SK-N-SH (cell line): ENCODE measurements around the gene PPM1L. TPM values are rescaled to one million over a fixed set of nuclear protein-coding genes. Genes with fewer than 3 reads are reported as not detected.

Source experiments
- CTCF ChIA-PET: fragments of 300-600, 350-600 bp; formaldehyde crosslinking; extraction: SDS; loops from one replicate; lab custom pipeline; 2021; lab: Yijun Ruan, JAX
- POLR2A ChIA-PET: fragments of 350-600 bp; sonication (Branson Sonifier 250); formaldehyde crosslinking; extraction: SDS; loops from one replicate; lab custom pipeline; 2020; ENCODE audit warnings: antibody characterized with exemption, inconsistent platforms; lab: Yijun Ruan, JAX
- DNase-seq: peaks from one replicate; pipeline ENCODE4 v3.0.0; 2012
- H2AFZ ChIP-seq: fragments of 200-600 bp; sonication (generic); 2 replicates; pipeline ENCODE4 v1.8.1; 2016; ENCODE audit warnings: antibody characterized with exemption, mild to moderate bottlenecking, low read depth
- H3F3A ChIP-seq: fragments of 200-600 bp; sonication (generic); replicated peaks from 2 replicates; pipeline ENCODE3; 2016; ENCODE audit warnings: antibody characterized with exemption, mild to moderate bottlenecking; ENCODE audit not compliant: insufficient read depth
- H3K27ac ChIP-seq, 2 experiments: fragments of 200-500 bp in 1 of 2; fragments of 200-600 bp in 1 of 2; sonication (Bioruptor generic) in 1 of 2; sonication (generic), shearing (Covaris generic) in 1 of 2; 2 replicates each; pipeline versions ENCODE4 v1.5.1 to v1.6.1; 2014 to 2016; ENCODE audit warnings: low read depth in 2 of 2, inconsistent platforms in 1 of 2, low read length in 1 of 2, mild to moderate bottlenecking in 1 of 2, mixed read lengths in 1 of 2
- H3K27me3 ChIP-seq: fragments of 200-600 bp; sonication (generic), shearing (Covaris generic); 2 replicates; pipeline ENCODE4 v1.6.1; 2016; ENCODE audit warnings: mixed run types; ENCODE audit not compliant: insufficient read depth
- H3K36me3 ChIP-seq, 2 experiments: fragments of 200-500 bp in 1 of 2; fragments of 200-600 bp in 1 of 2; sonication (Bioruptor generic) in 1 of 2; sonication (generic) in 1 of 2; replicated peaks in 1 of 2; 2 replicates each; pipeline versions ENCODE3 to v1.5.1; 2014 to 2016; ENCODE audit warnings: low read length in 1 of 2, mild to moderate bottlenecking in 1 of 2; ENCODE audit not compliant: insufficient read depth in 2 of 2, control insufficient read depth in 1 of 2
- H3K4me1 ChIP-seq, 2 experiments: fragments of 200-500 bp in 1 of 2; fragments of 200-600 bp in 1 of 2; sonication (Bioruptor generic) in 1 of 2; sonication (generic), shearing (Covaris generic) in 1 of 2; 2 replicates each; pipeline versions ENCODE4 v1.5.1 to v1.6.1; 2014 to 2016; ENCODE audit warnings: low read depth in 1 of 2, low read length in 1 of 2, mixed run types in 1 of 2; ENCODE audit not compliant: insufficient read depth in 2 of 2, control insufficient read depth in 1 of 2
- H3K4me2 ChIP-seq: fragments of 200-600 bp; sonication (generic), shearing (Covaris generic); 2 replicates; pipeline ENCODE4 v1.6.1; 2017; ENCODE audit warnings: mixed run types
- H3K4me3 ChIP-seq, 2 experiments: fragments of 200-500 bp in 1 of 2; fragments of 200-600 bp in 1 of 2; sonication (Bioruptor generic) in 1 of 2; sonication (generic), shearing (Covaris generic) in 1 of 2; 2 replicates each; pipeline versions ENCODE4 v1.5.1 to v1.8.1; 2014 to 2016; ENCODE audit warnings: low read depth in 2 of 2, inconsistent platforms in 1 of 2, low read length in 1 of 2, mild to moderate bottlenecking in 1 of 2, mixed read lengths in 1 of 2, moderate library complexity in 1 of 2
- H3K79me2 ChIP-seq: fragments of 200-600 bp; sonication (generic); 2 replicates; pipeline ENCODE4 v1.8.1; 2017; ENCODE audit warnings: mild to moderate bottlenecking; ENCODE audit not compliant: insufficient read depth
- H3K9ac ChIP-seq: fragments of 200-600 bp; sonication (generic); 2 replicates; pipeline ENCODE4 v1.6.1; 2017; ENCODE audit warnings: mixed run types
- H3K9me2 ChIP-seq: fragments of 200-600 bp; sonication (generic); 2 replicates; pipeline ENCODE4 v1.6.1; 2017; ENCODE audit warnings: mixed run types
- H3K9me3 ChIP-seq: fragments of 200-600 bp; sonication (generic); 2 replicates; pipeline ENCODE4 v1.6.1; 2017; ENCODE audit warnings: mixed run types, mild to moderate bottlenecking, moderate library complexity
- H4K20me1 ChIP-seq: fragments of 200-600 bp; sonication (generic); 2 replicates; pipeline ENCODE4 v1.6.1; 2017; ENCODE audit warnings: mild to moderate bottlenecking, mixed run types; ENCODE audit not compliant: insufficient read depth
- CTCF ChIP-seq: fragments of 200-600 bp; sonication (generic); IDR thresholded peaks from 2 replicates; pipeline ENCODE4 v1.6.1; 2017; ENCODE audit warnings: antibody characterized with exemption, mild to moderate bottlenecking, moderate library complexity
- GATA2 ChIP-seq: sonication (generic); formaldehyde crosslinking; IDR thresholded peaks from 2 replicates; pipeline ENCODE4 v1.5.0; 2020; ENCODE audit warnings: mild to moderate bottlenecking, missing genetic modification reagents
- MXI1 ChIP-seq: IDR thresholded peaks from 2 replicates; pipeline ENCODE4 v1.6.1; 2012; ENCODE audit warnings: mild to moderate bottlenecking, low read depth, low read length, improper control_type of control experiment
- PBX3 ChIP-seq: IDR thresholded peaks from 2 replicates; pipeline ENCODE4; 2012
- POLR2AphosphoS5 ChIP-seq: IDR thresholded peaks from 2 replicates; pipeline ENCODE4 v1.6.1; 2012; ENCODE audit warnings: low read depth, low read length
- RCOR1 ChIP-seq: fragments of 150-350 bp; IDR thresholded peaks from 2 replicates; pipeline ENCODE4 v1.6.1; 2017; ENCODE audit warnings: antibody characterized with exemption, low read length
- RXRA ChIP-seq: IDR thresholded peaks from 2 replicates; pipeline ENCODE4 v1.4.0; 2012; ENCODE audit warnings: low read depth, mild to moderate bottlenecking, borderline replicate concordance
- SIN3A ChIP-seq: IDR thresholded peaks from 2 replicates; pipeline ENCODE4 v1.6.1; 2012; ENCODE audit warnings: low read depth, mild to moderate bottlenecking, low read length, moderate library complexity, borderline replicate concordance
- SMC3 ChIP-seq: IDR thresholded peaks from 2 replicates; pipeline ENCODE4 v1.6.1; 2012; ENCODE audit warnings: low read depth, low read length, improper control_type of control experiment
- TAF1 ChIP-seq: IDR thresholded peaks from 2 replicates; pipeline ENCODE4 v1.6.1; 2012; ENCODE audit warnings: low read depth, mild to moderate bottlenecking, low read length, moderate library complexity, borderline replicate concordance
- YY1 ChIP-seq: IDR thresholded peaks from 2 replicates; pipeline ENCODE4 v1.4.0; 2012; ENCODE audit warnings: low read depth, mild to moderate bottlenecking
- WGBS: methylation state at CpG from one replicate; pipeline ENCODE4 v1.1.6; 2017; ENCODE audit warnings: low lambda C conversion rate; 5-methylcytosine and 5-hydroxymethylcytosine counted together
- polyA plus RNA-seq, 3 experiments: library from polyadenylated mRNA; depleted of rRNA; stranded (reverse); fragments of >200 nt; gene quantifications; 2 replicates each; pipeline ENCODE4 v1.2.3, GENCODE V29; 2012

Gene PPM1L
- polyA plus RNA-seq, 1 of the 3 experiments (the other 2 are of a cell fraction), result 0.16 TPM

GRCh38 chr3:160725338-160725737, 30.7 kb upstream of the PPM1L start:
- POLR2A ChIA-PET, result no interaction called here

GRCh38 chr3:160735826-160736225, 20.2 kb upstream of the PPM1L start:
- H4K20me1 ChIP-seq, result no peaks in the 10 kb centered on the region
- H3K36me3 ChIP-seq, result no peaks in the 10 kb centered on the region
- no peak for DNase-seq
- H3K9me3 ChIP-seq, result no peaks in the 10 kb centered on the region
- CTCF ChIA-PET, result interaction anchor here (0.8 to 1.1 kb wide), 2 partner anchors 63 to 191 kb away, joined by 3 read pairs; no protein-coding TSS in a partner anchor
- H2AFZ ChIP-seq, result no peak overlapping the region
- H3K79me2 ChIP-seq, result no peaks in the 10 kb centered on the region
- H3K27ac ChIP-seq, result no peak overlapping the region
- no peaks in the 10 kb centered on the region for H3F3A ChIP-seq
- POLR2A ChIA-PET, result no interaction called here
- H3K4me1 ChIP-seq, result no peaks in the 10 kb centered on the region
- TF ChIP-seq YY1 (no peak), POLR2AphosphoS5 (no peak), SIN3A (no peak), TAF1 (no peak), RXRA (no peak)
- TF ChIP-seq, all 33 proteins: peak for 0
- Histone ChIP-seq H3K4me2 (no peak overlapping the region), H3K27me3 (no peaks in the 10 kb centered on the region), H3K9me2 (no peaks in the 10 kb centered on the region), H3K9ac (no peak overlapping the region), H3K4me3 (no peak overlapping the region)
- 19% methylated on average over 1 of the region's 1 CpG for WGBS

More at GRCh38 chr3:160725338-160725737, 30.7 kb upstream of the PPM1L start:
- Histone ChIP-seq H3K27me3 (no peaks in the 10 kb centered on the region), H2AFZ (no peak overlapping the region), H3K79me2 (no peaks in the 10 kb centered on the region), H3K9me2 (no peaks in the 10 kb centered on the region), H3K9me3 (no peaks in the 10 kb centered on the region), H4K20me1 (no peaks in the 10 kb centered on the region), H3K36me3 (no peaks in the 10 kb centered on the region), H3K4me2 (no peak overlapping the region), H3K4me3 (no peak overlapping the region), H3F3A (no peaks in the 10 kb centered on the region), H3K27ac (no peak overlapping the region), H3K4me1 (no peaks in the 10 kb centered on the region), H3K9ac (no peak overlapping the region)
- WGBS, result 23% methylated on average over 2 of the region's 2 CpGs
- CTCF ChIA-PET, result no interaction called here
- TF ChIP-seq MXI1, result no peak
- no peak for TF ChIP-seq CTCF
- no peak for TF ChIP-seq GATA2 (CRISPR knock-in tag)
- TF ChIP-seq SIN3A, result no peak
- no peak for DNase-seq

- Histone ChIP-seq H3F3A (no peaks in the 10 kb centered on the region), H2AFZ (no peak overlapping the region), H3K36me3 (no peaks in the 10 kb centered on the region), H3K9me2 (no peaks in the 10 kb centered on the region), H3K27ac (no peak overlapping the region), H3K4me3 (no peak overlapping the region), H3K9ac (no peak overlapping the region), H3K4me2 (no peak overlapping the region), H3K27me3 (no peaks in the 10 kb centered on the region), H3K79me2 (no peaks in the 10 kb centered on the region), H3K4me1 (no peaks in the 10 kb centered on the region), H4K20me1 (no peaks in the 10 kb centered on the region), H3K9me3 (no peaks in the 10 kb centered on the region)
- TF ChIP-seq CTCF (no peak), RCOR1 (no peak), PBX3 (no peak), SMC3 (no peak)
- 35% methylated on average over 2 of the region's 2 CpGs for WGBS
- no peak for DNase-seq
- CTCF ChIA-PET, result interaction anchor here (1.3 kb wide), 1 partner anchor 203 kb away, joined by 3 read pairs; no protein-coding TSS in a partner anchor
- POLR2A ChIA-PET, result no interaction called here
Measured at GRCh38 chr3:160738048-160738447, 18.0 kb upstream of the PPM1L start.
